HL-60/S4 treated with retinoic acid at 250 ng/mL for 4 days and 3 days (cell line): Measurements from ENCODE around the gene REXO5.

ENCODE experiments used
- in situ Hi-C: fragments of 300-500 bp; cut with MboI; formaldehyde crosslinking; loops from 2 replicates; pipeline ENCODE4 v1.7.0; 2022; ENCODE audit warnings: low sequenced_read_pairs

REXO5 gene

DNA sequence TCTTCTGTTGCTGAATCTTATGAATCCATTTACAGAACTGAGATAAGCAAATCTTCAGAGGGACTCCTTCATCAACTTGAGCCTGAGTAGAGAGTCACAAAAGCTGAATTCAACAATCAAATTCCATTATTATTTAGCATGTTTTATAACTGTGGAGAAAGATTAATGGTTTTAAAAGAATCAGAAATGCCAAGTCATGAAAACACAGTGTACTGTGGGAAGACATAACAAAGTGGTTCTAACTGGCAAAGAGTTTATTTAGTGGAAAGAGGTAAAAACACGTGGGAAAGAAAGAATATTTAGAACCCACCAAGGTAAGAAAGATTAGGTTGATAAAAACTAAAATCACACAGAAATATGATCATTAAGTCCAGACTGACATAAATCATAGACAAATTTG, 5.0 kb upstream of the REXO5 start:
- in situ Hi-C loops: loop anchor here (25.0 kb wide), 1 partner anchor 1411 kb away; the partner anchor contains the start of gene EEF2K

DNA sequence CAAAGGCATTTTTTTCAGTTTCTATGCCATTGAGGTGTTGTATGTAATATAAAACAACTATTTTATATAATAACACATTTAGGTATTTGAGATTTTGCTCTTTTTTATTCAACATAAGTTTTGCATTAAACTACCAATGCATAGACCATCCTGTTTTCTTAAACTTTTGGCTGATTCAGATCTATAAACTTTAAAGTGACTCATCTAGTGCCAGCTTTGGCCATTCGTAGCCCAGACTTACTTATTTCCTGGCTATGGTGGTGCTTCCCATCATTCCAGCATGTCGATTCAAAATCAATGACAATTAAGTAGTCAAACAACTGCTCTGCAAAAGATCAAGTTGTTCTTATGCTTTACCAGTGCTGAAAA, 3.2 kb upstream of the REXO5 start:
- in situ Hi-C loops: loop anchor here (25.0 kb wide), 1 partner anchor 1409 kb away; the partner anchor contains the start of gene EEF2K

DNA sequence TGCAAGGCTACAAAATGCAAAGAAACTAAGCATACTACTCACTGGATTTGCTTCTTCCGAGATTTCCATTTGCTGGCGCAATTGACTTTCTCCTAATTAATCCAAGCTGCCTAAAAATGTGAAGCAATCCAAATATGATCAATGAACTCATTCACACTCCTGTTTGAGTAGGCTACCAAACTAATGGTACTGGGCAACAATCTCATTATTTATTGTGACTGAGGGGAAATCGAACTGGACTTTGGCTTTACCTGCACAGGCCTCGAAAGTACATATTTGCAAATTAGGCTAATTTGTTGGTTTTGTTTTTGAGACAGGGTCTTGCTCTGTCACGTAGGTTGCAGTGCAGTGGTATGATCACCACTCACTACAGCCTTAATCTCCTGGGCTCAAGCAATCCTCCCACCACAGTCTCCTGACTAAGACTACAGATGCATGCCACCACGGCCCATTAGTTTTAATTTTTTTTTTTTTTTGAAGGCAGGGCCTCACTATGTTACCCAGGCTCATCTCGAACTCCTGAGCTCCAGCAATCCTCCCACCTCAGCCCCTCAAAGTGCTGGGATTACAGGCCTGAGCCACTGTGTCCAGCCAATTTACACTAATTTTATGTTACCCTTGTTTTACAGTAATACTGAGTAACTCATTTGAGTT, 2.6 kb upstream of the REXO5 start:
- in situ Hi-C loops: loop anchor here (25.0 kb wide), 1 partner anchor 1409 kb away; the partner anchor contains the start of gene EEF2K

DNA sequence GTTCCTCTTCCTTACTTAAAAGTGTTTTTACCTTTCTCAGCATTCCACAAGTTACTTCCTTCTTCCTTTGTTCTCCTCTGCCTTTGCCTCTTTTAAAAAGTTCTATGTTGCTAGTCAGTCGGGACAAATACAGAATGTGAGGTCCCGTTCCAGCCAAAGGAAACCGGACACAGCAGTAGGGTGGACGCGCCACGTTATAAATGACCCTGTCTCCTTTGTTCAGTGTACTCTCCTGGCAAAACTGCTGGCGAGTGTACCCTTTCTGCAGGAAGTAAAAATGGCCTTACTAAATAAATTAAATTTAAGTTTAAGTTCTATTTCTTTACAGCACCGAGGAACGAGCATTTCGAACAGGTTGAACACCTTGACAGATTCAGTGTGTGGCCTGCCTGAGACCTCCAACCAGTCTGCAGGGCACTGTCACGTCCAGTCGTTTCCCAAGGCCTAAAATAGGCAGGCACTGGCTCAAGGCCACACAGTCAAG, 601 bp upstream of the REXO5 start:
- in situ Hi-C loops: loop anchor here (25.0 kb wide), 1 partner anchor 1407 kb away; the partner anchor contains the start of gene EEF2K

DNA sequence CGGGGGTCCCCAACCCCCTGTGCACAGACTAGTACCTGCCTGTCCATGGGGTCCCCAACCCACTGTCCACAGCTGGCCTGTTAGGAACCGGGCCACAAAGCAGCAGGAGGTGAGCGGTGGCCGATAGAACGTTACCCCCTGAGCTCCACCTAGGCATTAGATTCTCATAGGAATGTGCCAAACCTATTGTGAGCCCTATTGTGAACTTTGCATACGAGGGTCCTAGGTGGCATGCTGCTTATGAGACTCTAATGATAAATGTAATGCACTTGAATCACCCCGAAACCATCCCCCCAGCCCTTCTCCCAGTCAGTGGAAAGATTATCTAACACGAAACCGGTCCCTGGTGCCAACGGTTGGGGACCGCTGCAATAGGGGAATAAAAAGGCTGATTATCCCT, 1.5 kb downstream of the REXO5 start:
- in situ Hi-C loops: loop anchor here (25.0 kb wide), 1 partner anchor 1404 kb away; the partner anchor contains the start of gene EEF2K

DNA sequence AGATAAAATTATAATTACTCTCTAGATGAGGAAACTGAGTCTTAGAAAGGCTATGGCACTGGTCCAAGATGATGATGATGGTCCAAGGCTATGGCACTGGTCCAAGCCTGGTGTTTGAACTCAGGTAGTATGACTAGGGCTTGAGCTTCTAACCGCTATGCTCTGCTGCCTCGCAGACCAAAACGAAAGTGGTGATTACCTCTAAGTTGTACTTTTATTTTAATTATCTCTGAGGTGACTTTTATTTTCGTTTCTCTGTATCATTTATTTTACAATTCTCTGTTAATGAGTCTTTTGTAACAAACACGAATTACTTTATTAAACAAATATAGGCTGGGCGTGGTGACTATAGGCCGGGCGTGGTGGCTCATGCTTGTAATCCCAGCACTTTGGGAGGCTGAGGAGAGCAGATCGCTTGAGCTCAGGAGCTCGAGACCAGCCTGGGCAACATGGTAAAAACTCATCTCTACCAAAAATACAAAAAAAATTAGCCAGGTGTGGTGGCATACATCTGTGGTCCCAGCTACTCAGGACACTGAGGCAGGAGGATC, 5.6 kb downstream of the REXO5 start:
- in situ Hi-C loops: loop anchor here (25.0 kb wide), 1 partner anchor 1400 kb away; the partner anchor contains the start of gene EEF2K

DNA sequence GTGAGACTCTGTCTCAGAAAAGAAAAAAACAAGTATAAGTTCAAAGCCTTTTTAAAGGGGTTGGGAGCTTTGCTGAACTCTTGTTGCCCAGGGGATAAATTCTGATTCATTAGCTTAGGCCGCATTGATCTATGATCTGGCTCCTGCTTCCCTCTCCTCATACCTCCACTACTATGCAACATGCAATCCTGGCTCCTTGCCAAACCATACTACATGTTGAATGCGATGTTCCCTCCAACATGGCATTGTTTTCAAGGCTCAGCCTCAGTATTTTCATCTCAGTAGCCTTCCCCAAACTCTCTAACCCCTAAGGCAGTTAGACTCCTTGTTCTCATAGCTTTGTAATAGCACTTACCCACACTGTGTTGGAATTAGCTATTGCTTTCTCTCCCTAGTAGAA, 6.2 kb downstream of the REXO5 start:
- in situ Hi-C loops: loop anchor here (25.0 kb wide), 1 partner anchor 1400 kb away; the partner anchor contains the start of gene EEF2K

DNA sequence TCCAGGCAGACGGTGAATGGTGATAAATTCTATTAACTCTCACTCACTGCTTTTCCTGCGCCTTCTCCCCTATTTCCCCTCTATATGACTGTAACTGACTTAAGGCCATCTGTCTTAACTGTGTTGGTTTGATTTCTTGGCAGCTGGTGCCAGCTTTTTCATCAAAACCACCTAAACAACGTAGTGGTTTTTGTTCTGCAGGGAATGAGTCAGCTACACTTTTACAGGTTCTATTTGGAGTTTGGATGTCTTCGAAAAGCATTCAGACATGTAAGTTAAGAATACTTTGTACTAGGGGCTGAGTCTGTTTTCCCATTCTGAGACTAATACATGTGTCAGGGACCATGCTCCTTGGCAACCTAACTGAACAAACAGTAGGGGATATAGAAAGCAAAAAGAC, 8.5 kb downstream of the REXO5 start:
- in situ Hi-C loops: loop anchor here (25.0 kb wide), 1 partner anchor 1398 kb away; the partner anchor contains the start of gene EEF2K

DNA sequence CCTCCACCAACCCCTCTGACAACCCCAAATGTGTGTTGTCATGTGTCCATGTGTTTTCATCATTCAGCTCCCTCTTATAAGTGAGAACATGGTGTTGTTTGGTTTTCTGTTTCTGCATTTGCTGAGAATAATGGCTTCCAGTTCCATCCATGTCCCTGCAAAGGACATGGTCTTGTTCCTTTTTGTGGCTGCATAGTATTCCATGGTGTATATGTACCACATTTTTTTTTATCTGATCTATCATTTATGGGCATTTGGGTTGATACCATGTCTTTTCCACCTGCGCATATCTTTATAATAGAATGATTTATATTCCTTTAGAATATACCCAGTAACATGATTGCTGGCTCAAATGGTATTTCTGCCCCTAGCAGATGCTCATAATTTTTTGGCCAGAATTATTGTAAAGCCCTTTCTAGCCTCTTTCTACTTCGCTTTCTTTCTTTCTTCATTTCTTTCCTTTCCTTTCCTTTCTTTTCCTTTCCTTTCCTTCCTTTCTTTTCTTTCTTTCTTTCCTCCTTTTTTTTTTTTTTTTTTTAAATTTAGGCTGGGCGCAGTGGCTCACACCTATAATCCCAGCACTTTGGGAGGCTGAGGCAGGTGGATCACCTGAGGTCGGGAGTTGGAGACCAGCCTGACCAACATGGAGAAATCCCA, 12.7 kb downstream of the REXO5 start:
- in situ Hi-C loops: loop anchor here (25.0 kb wide), 1 partner anchor 1393 kb away; the partner anchor contains the start of gene EEF2K

DNA sequence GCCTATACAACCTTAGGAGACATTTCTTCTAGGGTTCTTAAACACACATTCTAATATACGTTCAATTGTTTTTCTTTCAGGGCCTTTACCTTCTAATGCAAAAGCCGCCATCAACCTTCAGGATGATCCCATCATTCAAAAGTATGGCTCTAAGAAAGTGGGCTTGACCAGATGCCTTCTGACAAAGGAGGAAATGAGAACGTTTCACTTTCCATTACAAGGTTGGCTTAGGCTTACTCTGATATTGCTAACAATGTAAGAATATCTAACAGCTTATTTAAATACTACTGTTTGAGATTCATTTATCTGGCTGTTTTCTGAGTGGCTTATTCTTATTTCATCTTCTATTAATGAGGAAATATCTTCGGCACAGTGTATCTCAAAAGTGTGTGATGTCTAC, 15.4 kb downstream of the REXO5 start:
- in situ Hi-C loops: loop anchor here (25.0 kb wide), 1 partner anchor 1391 kb away; the partner anchor contains the start of gene EEF2K

DNA sequence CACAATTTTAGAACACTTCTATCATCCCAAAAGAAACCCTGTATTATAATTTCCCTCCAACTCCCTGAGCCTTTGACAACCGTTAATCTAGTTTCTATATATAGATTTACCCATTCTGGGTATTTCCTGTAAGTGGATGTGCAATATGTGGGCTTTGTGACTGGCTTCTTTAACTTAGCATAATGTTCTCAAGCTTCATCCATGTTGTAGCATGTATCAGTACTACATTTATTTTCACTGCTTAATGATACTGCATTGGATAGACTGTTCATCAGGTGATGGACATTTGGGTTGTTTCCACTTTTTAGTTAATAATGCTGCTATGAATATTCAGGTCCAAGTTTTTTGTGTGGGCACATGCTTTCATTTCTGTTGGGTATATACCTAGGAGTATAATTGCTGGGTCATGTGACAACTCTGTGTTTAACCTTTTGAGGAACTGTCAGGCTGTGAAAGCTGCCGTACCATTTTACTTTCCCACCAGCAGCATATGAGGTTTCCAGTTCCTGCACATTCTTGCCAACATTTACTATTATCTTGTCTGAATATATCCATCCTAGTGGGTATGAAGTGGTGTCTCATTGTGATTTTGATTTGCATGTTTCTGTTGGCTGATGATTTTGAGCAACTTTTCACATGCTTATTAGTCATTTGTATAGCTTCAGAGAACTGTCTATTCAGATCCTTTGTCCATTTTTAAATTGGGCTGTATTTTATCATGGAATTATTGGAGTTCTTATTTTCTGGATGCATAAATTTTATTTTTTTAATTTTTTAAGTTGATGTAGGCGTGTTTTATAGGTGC, 16.4 kb downstream of the REXO5 start:
- in situ Hi-C loops: loop anchor here (25.0 kb wide), 1 partner anchor 1390 kb away; the partner anchor contains the start of gene EEF2K

DNA sequence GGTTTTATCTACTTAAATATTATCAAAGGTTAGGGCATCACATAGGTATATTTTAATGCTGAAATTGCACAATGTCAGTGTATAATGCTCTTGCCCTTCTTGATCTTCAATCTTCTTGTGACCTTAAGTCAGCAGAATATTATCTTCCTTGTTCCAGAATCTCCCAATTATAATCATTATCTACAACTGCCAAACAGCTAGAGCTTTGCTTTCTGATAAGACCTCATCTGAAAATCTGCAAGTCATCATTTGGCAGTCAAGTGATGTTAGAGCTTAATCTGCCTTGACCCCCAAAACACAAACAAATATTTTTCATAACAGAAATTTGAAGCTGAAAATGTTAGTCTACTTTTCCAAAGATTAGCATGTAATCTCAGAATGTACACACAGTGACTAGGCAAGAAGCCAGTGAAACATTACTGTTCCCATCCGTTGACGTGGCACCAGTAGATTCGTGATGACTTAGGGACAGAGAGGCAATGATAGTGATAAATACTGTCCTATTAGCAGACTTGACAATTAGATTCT, 19.8 kb downstream of the REXO5 start:
- in situ Hi-C loops: no loop called here

DNA sequence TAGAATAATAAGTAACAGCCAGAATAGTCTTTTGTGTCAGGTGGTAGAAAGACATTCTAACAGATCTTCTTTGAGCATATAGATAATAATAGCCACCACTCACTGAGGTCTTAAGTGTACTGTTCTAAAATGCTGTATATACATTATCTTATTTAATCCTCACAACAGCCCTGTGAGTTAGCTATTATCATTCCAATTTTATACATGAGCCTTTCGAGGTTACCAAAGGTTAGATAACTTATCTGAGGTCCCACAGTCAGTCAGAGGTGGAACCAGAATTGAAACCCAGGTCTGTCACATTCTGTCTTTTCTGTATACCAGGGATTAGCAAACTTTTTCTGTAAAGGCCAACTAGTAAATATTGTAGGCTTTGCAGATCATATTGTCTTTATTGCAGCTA, 23.2 kb downstream of the REXO5 start:
- in situ Hi-C loops: no loop called here

DNA sequence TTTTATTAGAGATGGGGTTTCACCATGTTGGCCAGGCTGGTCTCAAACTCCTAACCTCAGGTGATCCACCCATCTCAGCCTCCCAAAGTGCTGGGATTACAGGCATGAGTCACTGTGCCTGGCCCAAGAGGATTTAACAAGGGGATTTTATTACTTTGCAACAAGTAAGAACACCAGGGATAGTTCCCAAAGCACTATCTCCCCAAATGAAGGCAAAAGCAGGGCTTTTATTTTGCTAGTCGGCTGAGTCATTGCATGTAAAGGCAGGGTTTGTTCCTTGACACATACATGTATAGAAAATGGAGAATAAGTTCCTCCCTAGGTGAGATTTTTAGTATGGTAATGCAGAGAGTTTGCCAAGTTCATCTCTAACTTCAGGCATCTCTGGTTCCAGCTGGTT, 24.0 kb downstream of the REXO5 start:
- in situ Hi-C loops: no loop called here

DNA sequence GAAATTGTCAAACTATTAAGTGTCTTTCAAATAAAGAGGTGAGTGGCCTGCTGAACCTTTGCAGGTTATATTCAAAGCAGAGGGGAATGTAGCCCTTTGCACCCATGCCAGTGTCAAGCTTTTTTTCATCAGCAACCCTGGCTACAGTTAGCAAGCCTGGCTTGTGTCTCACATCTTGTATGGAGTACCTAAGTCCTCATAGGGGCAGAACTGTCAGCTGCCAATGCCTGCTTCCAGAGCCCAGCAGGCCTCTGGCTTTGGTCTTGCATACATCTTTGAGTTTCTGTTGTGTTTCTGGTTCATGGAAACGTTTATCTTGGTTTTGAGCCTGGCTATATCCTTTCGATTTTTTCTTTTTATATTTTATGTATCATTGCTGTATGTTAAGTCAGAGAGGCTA, 26.8 kb downstream of the REXO5 start:
- in situ Hi-C loops: no loop called here

DNA sequence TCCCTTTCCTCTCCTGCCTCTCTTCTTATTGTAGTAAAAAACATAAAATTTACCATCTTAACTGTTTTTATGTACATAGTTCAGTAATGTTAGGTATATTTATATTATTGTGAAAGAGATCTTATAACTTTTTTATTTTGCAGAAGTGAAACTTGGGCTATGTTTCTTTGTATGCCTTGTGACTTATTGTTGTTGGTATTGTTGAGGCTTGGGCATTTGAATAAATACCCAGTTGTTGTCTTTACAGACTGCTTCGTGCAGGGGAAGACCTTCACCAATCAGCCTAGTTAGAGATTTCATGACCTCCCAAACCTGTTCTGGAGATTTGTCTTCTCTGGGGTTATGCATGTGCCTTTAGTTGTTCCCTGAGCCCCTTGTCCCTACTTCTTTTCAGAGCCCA, 31.9 kb downstream of the REXO5 start:
- in situ Hi-C loops: no loop called here

DNA sequence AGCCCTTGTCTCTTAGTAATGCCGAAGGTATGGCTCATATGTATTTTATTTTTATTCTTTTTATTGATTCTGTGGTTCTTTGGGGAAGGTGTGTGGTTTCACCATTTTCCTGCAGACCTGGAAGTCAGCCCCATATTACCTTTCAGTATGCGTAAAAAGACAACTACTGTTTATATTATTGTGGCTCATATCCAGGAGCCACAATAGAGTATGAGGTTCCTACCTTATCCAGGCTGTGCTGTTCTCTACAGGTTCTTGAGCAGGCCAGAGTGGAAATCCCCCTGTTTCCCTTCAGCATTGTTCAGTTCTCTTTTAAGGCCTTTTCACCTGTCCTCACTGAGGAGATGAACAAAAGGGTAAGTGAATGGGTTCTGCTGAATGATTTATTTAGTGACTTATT, 33.2 kb downstream of the REXO5 start:
- in situ Hi-C loops: no loop called here

DNA sequence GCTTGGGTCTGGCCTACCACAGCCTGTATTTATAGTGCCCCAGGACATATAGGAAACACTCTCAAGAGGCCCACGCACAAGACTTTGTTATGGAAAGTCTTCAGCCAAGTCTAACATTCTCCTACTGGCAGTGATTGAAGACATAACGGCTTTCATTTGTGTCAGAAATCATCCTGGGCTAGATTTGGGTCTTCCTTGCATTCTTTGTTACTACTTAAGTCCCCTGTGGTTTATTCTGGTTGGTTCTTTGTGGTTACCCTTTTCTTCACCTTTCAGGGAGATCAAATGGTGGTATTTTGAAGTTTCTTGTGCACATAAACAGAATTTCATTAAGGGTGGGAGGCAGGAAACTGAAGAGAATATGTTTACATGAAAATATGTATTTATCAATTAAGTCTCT, 37.7 kb downstream of the REXO5 start:
- in situ Hi-C loops: no loop called here

DNA sequence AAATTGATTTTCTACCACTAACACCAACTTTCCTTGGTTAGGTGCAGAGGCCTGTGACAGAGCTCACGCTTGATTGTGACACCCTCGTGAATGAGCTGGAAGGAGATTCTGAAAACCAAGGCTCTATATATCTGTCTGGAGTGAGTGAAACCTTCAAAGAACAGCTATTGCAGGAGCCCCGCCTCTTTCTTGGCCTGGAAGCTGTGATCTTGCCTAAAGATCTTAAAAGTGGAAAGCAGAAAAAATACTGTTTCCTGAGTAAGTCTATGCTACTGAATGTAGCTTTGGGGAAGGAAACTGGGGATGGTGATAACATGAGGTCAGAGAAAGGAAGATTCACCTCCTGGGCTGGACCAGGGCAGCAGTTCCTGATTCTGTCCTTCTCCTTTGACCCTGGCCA, 38.3 kb downstream of the REXO5 start:
- in situ Hi-C loops: no loop called here

DNA sequence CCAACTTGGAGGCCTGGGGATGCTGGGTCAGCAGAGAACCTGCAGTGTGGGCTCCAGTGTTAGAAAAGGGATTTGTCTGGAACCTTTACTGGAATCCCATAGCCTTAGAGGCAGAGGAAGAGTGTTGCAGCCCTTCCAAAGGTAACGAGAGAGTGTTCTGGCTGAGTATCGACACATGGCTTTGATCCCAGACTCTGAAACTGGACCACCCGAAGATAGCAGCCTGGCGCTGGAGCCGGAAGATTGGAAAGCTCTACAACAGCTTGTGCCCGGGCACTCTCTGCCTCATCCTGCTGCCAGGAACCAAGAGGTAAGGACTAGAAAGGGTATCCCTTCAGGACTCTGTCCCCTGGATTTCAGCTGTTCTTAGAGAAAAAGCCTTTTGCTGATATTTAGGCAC, 39.7 kb downstream of the REXO5 start:
- in situ Hi-C loops: no loop called here
